Smooth muscle cell (in vitro differentiated cells): Measurements from ENCODE around the gene OR5T3. TPM values are rescaled to one million over a fixed set of nuclear protein-coding genes. Genes with fewer than 3 reads are reported as not detected.
"Not testable (repeated sequence)": the region's sequence is repeated elsewhere in the genome, so short reads cannot be mapped to it uniquely, and the experiment has no call there.

ENCODE experiments used
- DNase-seq: peaks from one replicate; lab custom pipeline; 2025; ENCODE audit not compliant: unreplicated experiment; lab: John Stamatoyannopoulos, UW
- H2AFZ ChIP-seq: fragments of 200-600 bp; sonication (generic); 2 replicates; pipeline ENCODE4 v1.6.0; 2016; ENCODE audit warnings: antibody characterized with exemption, low read depth, mild to moderate bottlenecking
- H3F3A ChIP-seq: fragments of 200-600 bp; sonication (generic); 2 replicates; pipeline ENCODE4 v1.6.0; 2017; ENCODE audit warnings: antibody characterized with exemption, low read depth
- H3K27ac ChIP-seq: fragments of 200-600 bp; sonication (generic); 2 replicates; pipeline ENCODE4 v1.5.1; 2016; ENCODE audit warnings: low read depth, mild to moderate bottlenecking
- H3K27me3 ChIP-seq: fragments of 200-600 bp; sonication (generic); 2 replicates; pipeline ENCODE4 v1.6.1; 2016; ENCODE audit warnings: low read depth, mild to moderate bottlenecking
- H3K36me3 ChIP-seq: fragments of 200-600 bp; sonication (generic); 2 replicates; pipeline ENCODE4 v1.5.1; 2016; ENCODE audit warnings: low read depth
- H3K4me1 ChIP-seq: fragments of 200-600 bp; sonication (generic); 2 replicates; pipeline ENCODE4 v1.5.1; 2016; ENCODE audit warnings: low read depth
- H3K4me2 ChIP-seq: fragments of 200-600 bp; sonication (generic); 2 replicates; pipeline ENCODE4 v1.6.0; 2016; ENCODE audit warnings: mild to moderate bottlenecking
- H3K4me3 ChIP-seq: fragments of 200-600 bp; sonication (generic); 2 replicates; pipeline ENCODE4 v1.5.1; 2016; ENCODE audit warnings: mild to moderate bottlenecking
- H3K79me2 ChIP-seq: fragments of 200-600 bp; sonication (generic); 2 replicates; pipeline ENCODE4 v1.6.0; 2016; ENCODE audit warnings: low read depth, mild to moderate bottlenecking
- H3K9ac ChIP-seq: fragments of 200-600 bp; sonication (generic); 2 replicates; pipeline ENCODE4 v1.6.0; 2016; ENCODE audit warnings: low read depth
- H3K9me3 ChIP-seq: fragments of 200-600 bp; sonication (generic); replicated peaks from 2 replicates; pipeline ENCODE4 v1.5.1; 2016; ENCODE audit warnings: low read depth
- H4K20me1 ChIP-seq: fragments of 200-600 bp; sonication (generic); 2 replicates; pipeline ENCODE4 v1.6.0; 2016; ENCODE audit warnings: low read depth
- CTCF ChIP-seq: fragments of 200-600 bp; sonication (generic); IDR thresholded peaks from 2 replicates; pipeline ENCODE4 v1.5.1; 2017; ENCODE audit warnings: borderline replicate concordance, mild to moderate bottlenecking, antibody characterized with exemption; ENCODE audit not compliant: insufficient read depth, poor library complexity, severe bottlenecking
- WGBS: methylation state at CpG from one replicate; pipeline ENCODE4 v1.1.7; 2016; ENCODE audit warnings: low lambda C conversion rate; 5-methylcytosine and 5-hydroxymethylcytosine counted together
- polyA plus RNA-seq: library from polyadenylated mRNA; unstranded; fragments of >200 nt; fragmentation: Nextera tagmentation; extraction: Ambion mirVana; gene quantifications from 2 replicates; pipeline ENCODE4 v1.2.1, GENCODE V29; 2016
- total RNA-seq: library from RNA; depleted of rRNA; stranded (reverse); fragments of >200 nt; gene quantifications from 2 replicates; pipeline ENCODE4 v1.2.3, GENCODE V29; 2014

OR5T3 gene
- total RNA-seq (not detected in 2 replicates), polyA plus RNA-seq (not detected in 2 replicates)

GRCh38 chr11:56251954-56252353 is at the start of gene OR5T3:
Gene OR5T3, plus strand, starts transcription at chr11:56252254. Its CDS starts 0 bp downstream, at chr11:56252254.
- no peaks in the 10 kb centered on the region for H3F3A ChIP-seq
- no peaks in the 10 kb centered on the region for H3K36me3 ChIP-seq
- H3K9me3 ChIP-seq: no peaks in the 10 kb centered on the region
- H3K79me2 ChIP-seq: no peaks in the 10 kb centered on the region
- no peak for TF ChIP-seq CTCF
- no peak within 1 kb of the TSS for H3K4me3 ChIP-seq
- no peak within 1 kb of the TSS for H3K4me2 ChIP-seq
- H3K4me1 ChIP-seq: no peaks in the 10 kb centered on the region
- no peaks in the 10 kb centered on the region for H3K27me3 ChIP-seq
- no peaks in the 10 kb centered on the region for H4K20me1 ChIP-seq
- DNase-seq: no peak
- H3K27ac ChIP-seq: no peak within 1 kb of the TSS
- H2AFZ ChIP-seq: no peak within 1 kb of the TSS
- no peak within 1 kb of the TSS for H3K9ac ChIP-seq

GRCh38 chr11:56207790-56208189 is 44.3 kb upstream of the OR5T3 start:
- DNase-seq: no peak
- Histone ChIP-seq H3K79me2 (no peaks in the 10 kb centered on the region), H3K36me3 (no peaks in the 10 kb centered on the region), H3K27me3 (no peaks in the 10 kb centered on the region), H3F3A (no peaks in the 10 kb centered on the region), H3K4me2 (no peak overlapping the region), H2AFZ (no peak overlapping the region), H3K4me1 (no peaks in the 10 kb centered on the region), H3K9me3 (no peaks in the 10 kb centered on the region), H4K20me1 (no peaks in the 10 kb centered on the region), H3K27ac (no peak overlapping the region), H3K9ac (no peak overlapping the region), H3K4me3 (no peak overlapping the region)
- no peak for TF ChIP-seq CTCF
- 73% methylated on average over 1 of the region's 1 CpG for WGBS

- no peaks in the 10 kb centered on the region for H3K27me3 ChIP-seq
- no peaks in the 10 kb centered on the region for H3K4me1 ChIP-seq
- no peaks in the 10 kb centered on the region for H3K79me2 ChIP-seq
- TF ChIP-seq CTCF: no peak
- no peak overlapping the region for H2AFZ ChIP-seq
- 94% methylated on average over 2 of the region's 2 CpGs for WGBS
- H4K20me1 ChIP-seq: no peaks in the 10 kb centered on the region
- H3K27ac ChIP-seq: no peak overlapping the region
- no peak overlapping the region for H3K4me2 ChIP-seq
- no peak overlapping the region for H3K9ac ChIP-seq
- no peaks in the 10 kb centered on the region for H3K9me3 ChIP-seq
- H3K36me3 ChIP-seq: no peaks in the 10 kb centered on the region
- no peak overlapping the region for H3K4me3 ChIP-seq
- no peak for DNase-seq
- H3F3A ChIP-seq: no peaks in the 10 kb centered on the region
Measured at GRCh38 chr11:56214537-56214936, 37.5 kb upstream of the OR5T3 start.

- not testable (repeated sequence) for H3F3A ChIP-seq, H2AFZ ChIP-seq, H3K4me3 ChIP-seq, H4K20me1 ChIP-seq, H3K9me3 ChIP-seq, H3K36me3 ChIP-seq, H3K27ac ChIP-seq, H3K79me2 ChIP-seq, DNase-seq, H3K4me2 ChIP-seq, H3K27me3 ChIP-seq, H3K9ac ChIP-seq, H3K4me1 ChIP-seq
- 66% methylated on average over 5 of the region's 5 CpGs for WGBS
Measured at GRCh38 chr11:56219735-56220134, 32.3 kb upstream of the OR5T3 start.
